Inflammatory macrophage treated with lipopolysaccharide for 4 hours (primary cell): ENCODE results near the gene MSMP.

Experiments
- DNase-seq: peaks from one replicate; pipeline ENCODE4 v3.0.0-alpha.2; 2020

MSMP gene

GRCh38 chr9:35717132-35717870 lies 36.8 kb downstream of the MSMP start:
- DNase-seq: no peak

- DNase-seq: no peak
These were observed 37.8 kb downstream of the MSMP start for GRCh38 chr9:35716230-35716629.

DNA sequence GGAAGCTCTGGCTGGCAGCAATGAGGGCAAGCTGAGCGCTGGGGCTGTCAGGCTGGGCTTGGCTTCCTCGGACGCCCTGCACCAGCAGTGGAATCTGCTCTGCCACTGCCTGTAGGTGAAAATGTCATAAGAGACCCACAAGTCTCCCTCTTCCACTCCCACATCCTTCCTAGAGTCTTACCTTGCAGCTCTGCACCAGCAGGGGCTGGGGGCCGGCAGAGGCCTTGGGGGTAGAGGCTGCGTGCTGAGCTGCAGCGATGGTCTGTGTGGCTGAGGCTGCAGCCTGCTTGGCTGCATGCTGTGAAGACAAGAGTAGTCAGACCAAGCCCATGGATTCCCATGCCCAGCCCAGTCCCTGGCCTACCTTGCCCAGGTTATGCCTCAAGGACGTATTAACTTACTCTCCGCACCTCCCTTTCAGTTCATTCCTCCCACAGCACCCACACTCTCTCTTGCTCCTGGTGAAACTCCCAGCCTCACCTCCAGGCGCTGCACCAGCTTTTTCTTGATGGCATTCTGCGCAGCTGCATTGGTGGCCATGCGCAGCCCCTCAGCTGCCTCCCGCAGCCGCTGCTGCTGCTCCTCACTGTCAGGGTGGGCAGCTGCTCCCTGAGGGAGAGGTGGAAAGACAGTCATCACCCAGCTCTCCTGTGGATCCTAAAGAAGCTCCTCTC lies 39.4 kb downstream of the MSMP start:
- no peak for DNase-seq

GRCh38 chr9:35714123-35714522 lies 40.0 kb downstream of the MSMP start:
- no peak for DNase-seq

DNA sequence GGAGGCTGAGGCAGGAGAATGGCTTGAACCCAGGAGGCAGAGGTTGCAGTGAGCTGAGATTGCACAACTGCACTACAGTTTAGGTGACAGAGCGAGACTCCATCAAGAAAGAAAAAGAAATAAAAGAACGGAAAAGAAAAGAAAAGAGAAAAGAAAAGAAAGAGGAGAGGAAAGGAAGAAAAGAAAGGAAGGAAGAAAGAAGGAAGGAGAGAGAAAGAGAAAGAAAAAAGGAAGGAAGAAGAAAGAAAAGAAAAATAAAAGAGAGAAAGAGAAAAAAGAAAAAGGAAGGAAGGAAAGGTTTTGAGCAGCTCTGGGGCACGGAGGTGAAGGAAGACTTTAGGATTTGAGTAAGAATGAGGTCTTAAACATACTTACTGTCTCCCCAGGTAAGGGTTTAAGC lies 40.5 kb downstream of the MSMP start:
- DNase-seq: no peak

DNA sequence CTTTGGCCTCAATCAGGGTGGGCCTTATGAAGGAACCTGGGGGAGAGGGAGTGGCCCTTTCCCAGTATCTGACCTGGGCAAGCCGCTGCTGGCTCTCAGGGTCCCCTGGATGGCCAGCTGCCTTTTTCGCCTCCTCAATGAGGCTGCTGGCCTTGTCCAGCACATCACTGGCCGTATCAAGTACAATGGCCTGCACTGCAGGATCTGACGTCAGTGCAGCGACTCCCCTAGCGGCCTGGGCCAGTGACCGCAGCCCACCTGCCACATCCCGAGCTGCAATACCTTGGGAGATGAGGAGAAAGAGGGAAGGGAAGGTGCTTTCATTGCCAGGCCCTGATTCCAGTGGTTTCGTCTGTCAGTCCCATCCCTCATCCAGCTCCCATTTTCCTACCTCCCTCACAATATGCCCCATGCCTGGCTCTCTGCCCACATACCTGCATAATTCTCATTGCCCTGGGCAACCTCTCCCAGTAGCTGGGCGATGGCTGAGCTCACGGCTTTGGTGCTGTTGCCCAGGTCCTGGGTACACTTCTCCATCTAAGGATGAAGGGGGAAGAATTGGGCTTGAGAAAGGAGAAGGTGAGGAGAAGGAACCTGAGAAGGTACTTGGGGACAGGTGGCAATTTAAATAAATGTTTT lies 41.2 kb downstream of the MSMP start:
- DNase-seq: no peak

DNA sequence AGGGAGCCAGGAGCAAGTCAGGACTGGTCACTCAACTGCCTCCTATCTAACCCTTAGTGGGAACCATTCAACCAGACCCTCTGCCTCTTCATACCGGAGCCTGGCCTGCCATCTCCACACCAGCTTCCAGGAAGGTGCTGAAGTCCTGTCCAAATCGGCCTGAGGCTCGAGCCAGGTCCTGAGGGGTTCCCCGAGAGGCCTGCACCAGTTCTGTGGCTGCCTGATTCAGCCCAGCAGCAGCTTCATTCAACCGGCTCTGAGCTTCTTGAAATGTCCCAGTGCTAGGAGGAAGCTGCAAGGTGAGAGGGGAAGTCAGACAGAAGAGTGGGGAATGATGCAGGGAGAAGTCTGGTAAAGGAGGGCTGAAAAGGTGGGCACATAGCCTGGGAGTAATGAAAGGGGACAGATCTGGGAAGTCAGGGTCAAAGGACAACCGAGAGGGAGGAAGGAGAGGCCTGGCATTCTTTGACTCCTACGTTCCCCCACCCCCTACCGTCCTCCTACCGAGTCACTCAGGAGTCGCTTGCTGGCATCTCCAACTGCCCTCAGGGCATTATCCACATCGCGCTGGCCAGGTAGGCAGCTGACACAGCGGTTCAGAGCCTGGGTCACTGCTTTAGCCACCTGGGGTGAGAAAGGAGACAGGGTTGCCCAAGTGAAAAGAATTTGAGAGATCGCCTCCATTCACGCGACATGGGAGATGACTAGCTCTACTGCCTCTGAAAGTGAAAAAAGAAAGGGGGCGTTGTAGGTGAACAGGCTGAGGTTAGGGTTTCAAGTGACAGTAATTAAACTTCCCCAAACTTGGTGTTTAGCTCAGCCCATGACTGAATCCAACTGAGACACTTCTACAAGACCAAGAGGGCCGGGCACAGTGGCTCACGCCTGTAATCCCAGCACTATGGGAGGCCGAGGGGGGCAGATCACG lies 42.3 kb downstream of the MSMP start:
- no peak for DNase-seq

DNA sequence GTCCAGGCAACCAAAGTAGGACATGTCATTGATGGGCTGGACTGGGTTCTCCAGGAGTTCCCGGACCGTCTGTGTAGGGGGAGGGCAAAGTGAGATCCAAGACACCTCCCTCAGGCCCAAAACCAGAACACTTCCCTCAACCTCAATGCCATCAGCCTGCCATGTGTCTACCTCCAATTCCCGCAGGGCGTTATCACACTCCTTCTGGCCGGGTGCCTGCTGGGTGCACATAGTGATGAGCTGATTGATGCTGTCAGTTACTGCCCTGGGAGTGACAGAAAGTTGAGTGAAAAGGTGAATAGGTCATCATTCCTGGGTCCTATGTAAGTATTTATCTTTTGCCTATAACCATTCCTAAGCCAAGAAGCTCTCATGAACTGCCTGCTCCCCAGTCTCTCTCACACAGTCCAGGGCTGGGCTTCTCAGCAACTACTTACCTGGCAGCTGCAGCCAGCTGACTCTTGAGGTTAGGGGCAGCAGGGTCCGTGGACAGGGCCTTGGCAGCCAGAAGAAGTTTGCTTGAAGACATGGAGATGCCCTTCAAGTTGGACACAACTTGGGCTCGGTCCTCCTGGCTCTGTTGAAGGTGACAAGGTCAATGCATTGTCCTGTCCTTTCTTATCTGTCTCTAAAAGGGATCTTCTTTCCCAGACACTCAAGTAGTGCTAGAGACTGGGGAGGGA lies 43.1 kb downstream of the MSMP start:
- no peak for DNase-seq

GRCh38 chr9:35708146-35708545 lies 45.9 kb downstream of the MSMP start:
- no peak for DNase-seq

DNA sequence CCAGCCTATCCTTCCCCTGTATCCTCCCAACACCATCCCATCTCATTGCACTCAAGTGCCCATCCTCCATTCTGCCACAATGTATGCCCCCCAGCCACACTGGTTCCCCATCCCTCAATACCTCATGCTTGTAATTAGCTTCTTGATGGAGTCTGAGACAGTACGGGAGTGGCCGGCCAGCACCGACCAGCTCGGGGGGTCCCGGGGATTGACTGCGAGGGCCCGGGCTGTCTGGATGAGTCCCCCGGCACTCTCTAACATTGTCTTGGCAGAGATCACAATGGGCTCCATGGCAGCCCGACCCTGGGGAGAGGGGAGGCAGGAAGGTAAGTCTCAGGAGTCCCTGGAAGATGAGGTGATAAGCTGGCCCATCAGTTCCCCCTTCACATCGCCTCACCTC lies 47.1 kb downstream of the MSMP start:
- DNase-seq: no peak

DNA sequence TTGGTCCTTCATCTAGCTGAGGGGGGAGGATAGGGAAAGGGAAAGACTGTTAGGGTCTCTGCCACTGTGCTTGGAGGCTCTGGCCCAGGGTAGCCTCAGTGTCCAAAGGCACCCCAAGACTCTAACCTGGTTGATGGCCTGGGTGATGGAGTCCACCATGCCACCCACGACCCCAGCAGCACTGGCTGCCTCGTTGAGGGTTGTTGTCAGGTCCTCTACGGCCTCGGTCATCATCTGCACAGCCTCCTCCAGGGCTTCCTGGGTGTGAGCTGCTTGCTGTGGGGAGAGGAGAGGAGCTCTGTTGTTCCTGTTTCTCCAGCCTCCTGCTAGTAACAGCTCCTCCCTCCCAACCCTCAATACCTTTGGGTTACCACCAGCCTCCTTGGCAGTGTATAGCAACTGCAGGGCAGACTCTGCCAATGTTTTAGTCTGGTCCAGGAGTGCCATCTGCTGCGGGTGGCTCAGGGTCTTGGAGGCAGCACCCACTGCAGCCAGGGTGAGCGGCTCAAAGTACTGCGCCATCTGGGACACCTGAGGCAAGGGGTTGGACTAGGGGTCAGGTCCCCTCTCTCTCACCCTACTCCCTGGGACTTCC lies 48.1 kb downstream of the MSMP start:
- no peak for DNase-seq

DNA sequence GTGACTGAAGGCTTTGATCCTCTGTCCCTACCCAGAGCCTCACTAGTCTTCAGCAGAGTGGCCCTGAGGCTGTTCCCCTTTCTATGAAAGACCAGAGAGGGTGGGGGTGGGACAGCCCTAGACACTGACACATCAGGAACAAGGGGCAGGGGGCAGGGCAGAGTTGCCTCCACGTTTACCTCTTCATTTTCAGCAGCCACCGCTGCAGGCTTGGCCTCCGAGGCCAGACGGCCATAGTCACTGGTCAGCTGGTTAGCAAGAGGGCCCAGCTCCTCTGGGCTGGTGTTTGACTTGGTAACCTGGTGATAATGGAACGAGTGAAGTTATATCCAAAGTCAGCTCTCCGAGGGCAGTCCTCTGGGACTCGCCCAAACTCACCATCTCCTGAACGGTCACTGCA lies 48.7 kb downstream of the MSMP start:
- DNase-seq: no peak

DNA sequence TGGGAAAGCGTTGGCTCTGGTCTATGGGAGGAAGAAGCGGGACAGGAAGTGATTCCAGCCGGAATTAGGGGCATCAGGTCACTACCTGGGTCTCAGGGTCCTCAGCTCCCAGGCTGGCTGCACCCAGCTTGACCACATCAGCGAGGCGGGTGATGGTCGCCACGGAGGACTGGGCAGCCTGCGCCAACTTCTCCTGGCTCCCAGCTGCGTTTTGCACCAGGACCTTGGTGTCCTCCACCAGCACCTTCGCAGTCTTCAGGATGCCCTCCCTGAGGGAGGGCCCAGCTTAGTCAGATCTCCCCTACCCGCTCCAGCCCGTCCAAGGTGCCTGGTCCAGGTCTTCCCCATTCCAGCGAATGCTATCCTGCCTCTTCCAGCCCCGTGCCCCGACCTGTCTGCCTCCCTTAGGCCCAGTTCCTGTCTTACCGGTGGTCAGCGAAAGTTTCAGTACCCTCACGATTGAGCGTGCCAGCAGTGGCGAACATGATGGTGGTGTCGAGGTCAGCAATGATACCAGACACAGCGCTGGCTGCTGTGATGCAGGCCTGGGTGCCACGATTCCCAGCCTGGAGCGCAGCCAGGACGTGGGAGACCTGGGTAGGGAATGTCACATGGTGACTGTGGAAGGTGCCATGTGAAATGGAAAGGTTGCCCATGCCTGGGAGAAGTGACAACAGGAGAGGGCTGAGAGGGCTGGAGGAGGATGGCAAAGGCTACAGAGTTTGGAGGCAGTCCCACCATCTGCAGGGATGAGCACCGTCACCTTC lies 50.0 kb downstream of the MSMP start:
- no peak for DNase-seq
